HepG2 (cell line): ENCODE data around the gene DPY30. TPM values are rescaled to one million over a fixed set of nuclear protein-coding genes. Genes with fewer than 3 reads are reported as not detected.

Experiments
- DMTF1 ChIP-seq: sonication (generic); formaldehyde crosslinking; IDR thresholded peaks from 2 replicates; pipeline ENCODE4 v1.4.0; 2020; ENCODE audit warnings: mild to moderate bottlenecking, missing genetic modification reagents
- HOXD1 ChIP-seq: sonication (generic); formaldehyde crosslinking; IDR thresholded peaks from 2 replicates; pipeline ENCODE4 v1.5.0; 2020; ENCODE audit warnings: missing genetic modification reagents
- MED1 ChIP-seq: sonication (generic); formaldehyde crosslinking; IDR thresholded peaks from 2 replicates; pipeline ENCODE4 v1.4.0; 2020; ENCODE audit warnings: missing genetic modification reagents
- SETDB1 ChIP-seq: sonication (generic); formaldehyde crosslinking; IDR thresholded peaks from 2 replicates; pipeline ENCODE4 v1.5.1; 2020; ENCODE audit warnings: missing genetic modification reagents, mild to moderate bottlenecking, borderline replicate concordance
- SMAD1 ChIP-seq: sonication (generic); formaldehyde crosslinking; IDR thresholded peaks from 2 replicates; pipeline ENCODE4 v1.4.0; 2020; ENCODE audit warnings: missing genetic modification reagents, low read depth, mild to moderate bottlenecking, borderline replicate concordance
- ZMYM2 ChIP-seq: sonication (generic); formaldehyde crosslinking; IDR thresholded peaks from 2 replicates; pipeline ENCODE4 v1.8.0; 2022; ENCODE audit warnings: mild to moderate bottlenecking, missing genetic modification reagents
- ZMYM3 ChIP-seq: sonication (generic); formaldehyde crosslinking; IDR thresholded peaks from 2 replicates; pipeline ENCODE4 v1.5.1; 2020; ENCODE audit warnings: mild to moderate bottlenecking, missing genetic modification reagents
- ZNF264 ChIP-seq: sonication (generic); formaldehyde crosslinking; IDR thresholded peaks from 2 replicates; pipeline ENCODE4 v1.4.0; 2020; ENCODE audit warnings: missing genetic modification reagents
- ZNF770 ChIP-seq: sonication (generic); formaldehyde crosslinking; IDR thresholded peaks from 2 replicates; pipeline ENCODE4 v1.5.0; 2020; ENCODE audit warnings: mild to moderate bottlenecking, missing genetic modification reagents
- polyA plus RNA-seq, 8 experiments: library from polyadenylated mRNA; depleted of rRNA in 3 of 8; stranded (reverse) in 7 of 8; unstranded in 1 of 8; fragments of >200 nt; fragmentation: Illumina TruSeq in 4 of 8; extraction: Trizol in 4 of 8; gene quantifications; 2 replicates each; pipeline versions ENCODE4 v1.2.1 to v1.2.3, GENCODE V29; 2011 to 2016; ENCODE audit warnings: low read depth in 4 of 8, missing spikeins in 1 of 8, mixed read lengths in 1 of 8; ENCODE audit not compliant: insufficient read depth in 1 of 8
- total RNA-seq, 5 experiments: library from RNA; depleted of rRNA; stranded (reverse); fragments of >200 nt; fragmentation: Illumina TruSeq; extraction: Trizol; gene quantifications; 2 replicates each; pipeline ENCODE4 v1.2.3, GENCODE V29; 2016; ENCODE audit warnings: low read depth in 1 of 5
- TF ChIP-seq, protein P1 (sequence below): sonication (generic); formaldehyde crosslinking; IDR thresholded peaks from 2 replicates; pipeline ENCODE4 v1.4.0; 2020; ENCODE audit warnings: missing genetic modification reagents
- TF ChIP-seq, protein P2 (sequence below), 2 experiments: fragments of 450-650 bp in 1 of 2; sonication (generic) in 1 of 2; formaldehyde crosslinking; IDR thresholded peaks; 2 replicates each; pipeline versions ENCODE4 v1.5.0 to v1.8.0; 2020 to 2022; ENCODE audit warnings: mild to moderate bottlenecking in 1 of 2, missing genetic modification reagents in 1 of 2
- TF ChIP-seq, protein P3 (sequence below): sonication (generic); formaldehyde crosslinking; IDR thresholded peaks from 2 replicates; pipeline ENCODE4 v1.5.1; 2020; ENCODE audit warnings: mild to moderate bottlenecking, missing genetic modification reagents
- TF ChIP-seq, protein P4 (sequence below): sonication (generic); formaldehyde crosslinking; IDR thresholded peaks from 2 replicates; pipeline ENCODE4 v1.4.0; 2020; ENCODE audit warnings: missing genetic modification reagents
- TF ChIP-seq, protein P5 (sequence below): fragments of 450-650 bp; IDR thresholded peaks from 2 replicates; pipeline ENCODE4 v1.6.1; 2016

Gene DPY30
- total and polyA plus RNA-seq, 2 of the 13 experiments (the other 11 are each of a cell fraction or from before 2014, with no cell fraction given): 98.1 to 118 TPM

DNA sequence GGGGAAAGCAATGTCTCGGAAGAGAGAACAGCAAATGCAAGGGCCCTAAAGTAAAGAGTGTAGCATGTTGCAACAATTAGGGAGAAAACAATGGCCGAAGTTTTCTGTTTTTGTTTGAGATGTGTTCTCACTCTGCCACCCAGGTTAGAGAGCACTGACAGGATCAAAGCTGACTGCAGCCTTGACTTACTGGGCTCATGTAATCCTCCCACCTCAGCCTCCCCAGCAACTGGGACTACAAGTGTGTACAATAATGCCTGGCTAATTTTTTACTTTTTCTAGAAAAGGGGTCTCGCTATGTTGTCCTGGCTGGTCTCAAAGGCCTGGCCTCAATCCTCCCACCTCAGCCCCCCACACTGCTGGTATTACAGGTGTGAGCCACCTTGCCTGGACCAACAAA is 52.7 kb downstream of the DPY30 start (continued):
- TF ChIP-seq DMTF1 (CRISPR knock-in tag) (no peak), ZMYM2 (peak; percentile 69; the same call in 1 of the 2 replicates), HOXD1 (no peak), MED1 (peak; percentile 44; the same call in 1 of the 2 replicates), SETDB1 (no peak), ZNF770 (CRISPR knock-in tag) (peak; percentile 99), ZMYM3 (CRISPR knock-in tag) (peak; percentile 86), ZNF264 (no peak), SMAD1 (CRISPR knock-in tag) (no peak)
- TF ChIP-seq, protein P1, sequence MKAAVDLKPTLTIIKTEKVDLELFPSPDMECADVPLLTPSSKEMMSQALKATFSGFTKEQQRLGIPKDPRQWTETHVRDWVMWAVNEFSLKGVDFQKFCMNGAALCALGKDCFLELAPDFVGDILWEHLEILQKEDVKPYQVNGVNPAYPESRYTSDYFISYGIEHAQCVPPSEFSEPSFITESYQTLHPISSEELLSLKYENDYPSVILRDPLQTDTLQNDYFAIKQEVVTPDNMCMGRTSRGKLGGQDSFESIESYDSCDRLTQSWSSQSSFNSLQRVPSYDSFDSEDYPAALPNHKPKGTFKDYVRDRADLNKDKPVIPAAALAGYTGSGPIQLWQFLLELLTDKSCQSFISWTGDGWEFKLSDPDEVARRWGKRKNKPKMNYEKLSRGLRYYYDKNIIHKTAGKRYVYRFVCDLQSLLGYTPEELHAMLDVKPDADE (CRISPR knock-in tag): no peak
- TF ChIP-seq, protein P2, sequence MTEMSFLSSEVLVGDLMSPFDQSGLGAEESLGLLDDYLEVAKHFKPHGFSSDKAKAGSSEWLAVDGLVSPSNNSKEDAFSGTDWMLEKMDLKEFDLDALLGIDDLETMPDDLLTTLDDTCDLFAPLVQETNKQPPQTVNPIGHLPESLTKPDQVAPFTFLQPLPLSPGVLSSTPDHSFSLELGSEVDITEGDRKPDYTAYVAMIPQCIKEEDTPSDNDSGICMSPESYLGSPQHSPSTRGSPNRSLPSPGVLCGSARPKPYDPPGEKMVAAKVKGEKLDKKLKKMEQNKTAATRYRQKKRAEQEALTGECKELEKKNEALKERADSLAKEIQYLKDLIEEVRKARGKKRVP (CRISPR knock-in tag; IDR thresholded peaks at IDR 0.05): no peak
- TF ChIP-seq, protein P3, sequence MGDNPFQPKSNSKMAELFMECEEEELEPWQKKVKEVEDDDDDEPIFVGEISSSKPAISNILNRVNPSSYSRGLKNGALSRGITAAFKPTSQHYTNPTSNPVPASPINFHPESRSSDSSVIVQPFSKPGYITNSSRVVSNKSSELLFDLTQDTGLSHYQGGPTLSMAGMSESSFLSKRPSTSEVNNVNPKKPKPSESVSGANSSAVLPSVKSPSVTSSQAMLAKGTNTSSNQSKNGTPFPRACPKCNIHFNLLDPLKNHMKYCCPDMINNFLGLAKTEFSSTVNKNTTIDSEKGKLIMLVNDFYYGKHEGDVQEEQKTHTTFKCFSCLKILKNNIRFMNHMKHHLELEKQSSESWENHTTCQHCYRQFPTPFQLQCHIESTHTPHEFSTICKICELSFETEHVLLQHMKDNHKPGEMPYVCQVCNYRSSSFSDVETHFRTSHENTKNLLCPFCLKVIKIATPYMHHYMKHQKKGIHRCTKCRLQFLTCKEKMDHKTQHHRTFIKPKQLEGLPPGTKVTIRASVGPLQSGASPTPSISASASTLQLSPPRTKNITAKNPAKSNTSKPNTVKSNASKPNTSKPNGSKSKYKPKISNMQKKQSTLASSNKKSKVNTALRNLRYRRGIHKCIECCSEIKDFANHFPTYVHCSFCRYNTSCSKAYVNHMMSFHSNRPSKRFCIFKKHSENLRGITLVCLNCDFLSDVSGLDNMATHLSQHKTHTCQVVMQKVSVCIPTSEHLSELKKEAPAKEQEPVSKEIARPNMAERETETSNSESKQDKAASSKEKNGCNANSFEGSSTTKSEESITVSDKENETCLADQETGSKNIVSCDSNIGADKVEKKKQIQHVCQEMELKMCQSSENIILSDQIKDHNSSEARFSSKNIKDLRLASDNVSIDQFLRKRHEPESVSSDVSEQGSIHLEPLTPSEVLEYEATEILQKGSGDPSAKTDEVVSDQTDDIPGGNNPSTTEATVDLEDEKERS (CRISPR knock-in tag): 0 out of 2 replicates have a peak, but pooled peaks have one; percentile 21
- TF ChIP-seq, protein P4, sequence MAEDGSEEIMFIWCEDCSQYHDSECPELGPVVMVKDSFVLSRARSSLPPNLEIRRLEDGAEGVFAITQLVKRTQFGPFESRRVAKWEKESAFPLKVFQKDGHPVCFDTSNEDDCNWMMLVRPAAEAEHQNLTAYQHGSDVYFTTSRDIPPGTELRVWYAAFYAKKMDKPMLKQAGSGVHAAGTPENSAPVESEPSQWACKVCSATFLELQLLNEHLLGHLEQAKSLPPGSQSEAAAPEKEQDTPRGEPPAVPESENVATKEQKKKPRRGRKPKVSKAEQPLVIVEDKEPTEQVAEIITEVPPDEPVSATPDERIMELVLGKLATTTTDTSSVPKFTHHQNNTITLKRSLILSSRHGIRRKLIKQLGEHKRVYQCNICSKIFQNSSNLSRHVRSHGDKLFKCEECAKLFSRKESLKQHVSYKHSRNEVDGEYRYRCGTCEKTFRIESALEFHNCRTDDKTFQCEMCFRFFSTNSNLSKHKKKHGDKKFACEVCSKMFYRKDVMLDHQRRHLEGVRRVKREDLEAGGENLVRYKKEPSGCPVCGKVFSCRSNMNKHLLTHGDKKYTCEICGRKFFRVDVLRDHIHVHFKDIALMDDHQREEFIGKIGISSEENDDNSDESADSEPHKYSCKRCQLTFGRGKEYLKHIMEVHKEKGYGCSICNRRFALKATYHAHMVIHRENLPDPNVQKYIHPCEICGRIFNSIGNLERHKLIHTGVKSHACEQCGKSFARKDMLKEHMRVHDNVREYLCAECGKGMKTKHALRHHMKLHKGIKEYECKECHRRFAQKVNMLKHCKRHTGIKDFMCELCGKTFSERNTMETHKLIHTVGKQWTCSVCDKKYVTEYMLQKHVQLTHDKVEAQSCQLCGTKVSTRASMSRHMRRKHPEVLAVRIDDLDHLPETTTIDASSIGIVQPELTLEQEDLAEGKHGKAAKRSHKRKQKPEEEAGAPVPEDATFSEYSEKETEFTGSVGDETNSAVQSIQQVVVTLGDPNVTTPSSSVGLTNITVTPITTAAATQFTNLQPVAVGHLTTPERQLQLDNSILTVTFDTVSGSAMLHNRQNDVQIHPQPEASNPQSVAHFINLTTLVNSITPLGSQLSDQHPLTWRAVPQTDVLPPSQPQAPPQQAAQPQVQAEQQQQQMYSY: no peak
- TF ChIP-seq, protein P5, sequence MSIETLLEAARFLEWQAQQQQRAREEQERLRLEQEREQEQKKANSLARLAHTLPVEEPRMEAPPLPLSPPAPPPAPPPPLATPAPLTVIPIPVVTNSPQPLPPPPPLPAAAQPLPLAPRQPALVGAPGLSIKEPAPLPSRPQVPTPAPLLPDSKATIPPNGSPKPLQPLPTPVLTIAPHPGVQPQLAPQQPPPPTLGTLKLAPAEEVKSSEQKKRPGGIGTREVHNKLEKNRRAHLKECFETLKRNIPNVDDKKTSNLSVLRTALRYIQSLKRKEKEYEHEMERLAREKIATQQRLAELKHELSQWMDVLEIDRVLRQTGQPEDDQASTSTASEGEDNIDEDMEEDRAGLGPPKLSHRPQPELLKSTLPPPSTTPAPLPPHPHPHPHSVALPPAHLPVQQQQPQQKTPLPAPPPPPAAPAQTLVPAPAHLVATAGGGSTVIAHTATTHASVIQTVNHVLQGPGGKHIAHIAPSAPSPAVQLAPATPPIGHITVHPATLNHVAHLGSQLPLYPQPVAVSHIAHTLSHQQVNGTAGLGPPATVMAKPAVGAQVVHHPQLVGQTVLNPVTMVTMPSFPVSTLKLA: no peak
